ENCODE measurements around the gene ESPNL. TPM values are rescaled to one million over a fixed set of nuclear protein-coding genes. Genes with fewer than 3 reads are reported as not detected.

ESPNL gene
- total and polyA plus RNA-seq, 9 donors: 0.75 to 3.6 (median 2.0) TPM

DNA sequence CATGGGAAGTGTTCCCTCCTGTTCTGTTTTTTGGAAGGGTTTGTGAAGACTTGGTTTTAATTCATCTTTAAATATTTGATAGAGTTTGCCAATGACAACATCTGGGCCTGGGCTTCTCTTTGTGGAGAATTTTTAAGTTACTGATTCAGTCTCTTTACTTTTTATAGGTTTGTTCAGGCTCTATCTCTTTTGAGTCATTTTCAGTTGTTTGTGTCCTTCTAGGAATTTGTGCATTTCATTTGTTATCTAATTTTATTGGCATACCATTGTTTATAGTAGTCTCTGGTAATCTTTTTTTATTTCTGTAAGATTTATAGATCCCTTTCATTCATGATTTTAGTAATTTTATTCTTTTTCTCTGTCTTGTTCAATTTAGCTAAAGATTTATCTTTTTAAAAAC is 24.7 kb upstream of the ESPNL start:
- DNase-seq: no peak
- Histone ChIP-seq H3K36me3 (ENCODE audit: control insufficient read depth, insufficient read depth, low read length) (peaks cover 12% of the 10 kb centered on the region), H3K27ac (ENCODE audit: low read length) (no peak overlapping the region), H3K9me3 (replicated peaks; ENCODE audit: control insufficient read depth, low read depth, low read length) (no peaks in the 10 kb centered on the region), H3K4me3 (ENCODE audit: low read length) (no peak overlapping the region), H3K4me1 (ENCODE audit: control insufficient read depth, insufficient read depth, low read length) (no peaks in the 10 kb centered on the region), H3K27me3 (ENCODE audit: control insufficient read depth, insufficient read depth, low read length) (no peaks in the 10 kb centered on the region)

DNA sequence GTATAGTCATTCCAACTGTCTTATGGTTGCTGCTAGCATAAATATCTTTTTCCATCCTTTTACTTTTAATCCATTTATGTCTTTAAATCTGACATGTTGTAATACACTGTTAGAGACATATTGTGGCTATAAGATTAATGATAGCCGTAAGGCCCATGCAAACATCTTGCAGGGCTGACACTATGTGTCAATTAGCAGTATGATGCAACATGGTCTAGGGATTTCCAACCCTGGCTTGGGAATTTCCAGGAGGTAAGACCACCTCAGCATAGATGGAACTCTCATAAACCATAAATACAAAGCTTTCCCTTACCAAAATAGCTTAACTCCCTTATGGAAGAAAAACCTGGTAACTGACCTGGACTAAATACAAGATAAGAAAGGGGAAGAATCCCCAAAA is 22.8 kb upstream of the ESPNL start:
- Histone ChIP-seq H3K9me3 (replicated peaks; ENCODE audit: control insufficient read depth, low read depth, low read length) (no peaks in the 10 kb centered on the region), H3K4me3 (ENCODE audit: low read length) (no peak overlapping the region), H3K27ac (ENCODE audit: low read length) (no peak overlapping the region), H3K4me1 (ENCODE audit: control insufficient read depth, insufficient read depth, low read length) (no peaks in the 10 kb centered on the region), H3K27me3 (ENCODE audit: control insufficient read depth, insufficient read depth, low read length) (no peaks in the 10 kb centered on the region), H3K36me3 (ENCODE audit: control insufficient read depth, insufficient read depth, low read length) (peaks cover 16% of the 10 kb centered on the region)
- DNase-seq: no peak
- no CpG with 5 or more reads among the region's 1 CpG for WGBS (ENCODE audit: insufficient coverage)

DNA sequence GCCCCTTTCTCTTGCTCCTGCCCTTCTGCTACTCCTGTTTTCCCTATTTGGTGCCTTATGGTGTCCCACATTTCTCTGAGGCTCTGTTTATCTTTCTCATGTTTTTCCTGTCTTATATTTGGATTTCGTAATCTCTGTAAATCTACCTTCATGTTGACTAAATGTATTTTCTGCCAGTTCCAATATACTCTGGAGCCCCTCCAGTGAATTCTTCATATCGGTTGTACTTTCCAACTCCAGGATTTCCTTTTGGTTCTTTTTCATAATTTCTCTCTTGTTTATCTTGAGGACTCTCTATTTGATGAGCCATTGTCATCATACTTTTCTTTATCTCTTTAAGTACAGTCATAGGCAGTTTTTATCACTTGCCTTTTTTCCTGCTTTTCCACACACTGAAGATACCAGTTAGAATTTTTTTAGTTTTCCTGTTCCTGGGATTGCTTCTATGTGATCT is 20.2 kb upstream of the ESPNL start:
- no peak for DNase-seq
- WGBS (ENCODE audit: insufficient coverage): no CpG with 5 or more reads among the region's 2 CpGs
- H3K27ac ChIP-seq (ENCODE audit: low read length): no peak overlapping the region
- no peaks in the 10 kb centered on the region for H3K27me3 ChIP-seq (ENCODE audit: control insufficient read depth, insufficient read depth, low read length)
- no peak overlapping the region for H3K4me3 ChIP-seq (ENCODE audit: low read length)
- H3K9me3 ChIP-seq (replicated peaks; ENCODE audit: control insufficient read depth, low read depth, low read length): no peaks in the 10 kb centered on the region
- no peaks in the 10 kb centered on the region for H3K4me1 ChIP-seq (ENCODE audit: control insufficient read depth, insufficient read depth, low read length)
- peaks cover 28% of the 10 kb centered on the region for H3K36me3 ChIP-seq (ENCODE audit: control insufficient read depth, insufficient read depth, low read length)

- peaks cover 28% of the 10 kb centered on the region for H3K36me3 ChIP-seq (ENCODE audit: control insufficient read depth, insufficient read depth, low read length)
- no peak overlapping the region for H3K27ac ChIP-seq (ENCODE audit: low read length)
- H3K4me3 ChIP-seq (ENCODE audit: low read length): no peak overlapping the region
- H3K27me3 ChIP-seq (ENCODE audit: control insufficient read depth, insufficient read depth, low read length): no peaks in the 10 kb centered on the region
- H3K9me3 ChIP-seq (replicated peaks; ENCODE audit: control insufficient read depth, low read depth, low read length): no peaks in the 10 kb centered on the region
- H3K4me1 ChIP-seq (ENCODE audit: control insufficient read depth, insufficient read depth, low read length): no peaks in the 10 kb centered on the region
- DNase-seq: no peak
- 98% methylated on average over 15 of the region's 15 CpGs for WGBS (ENCODE audit: insufficient coverage)
These were observed 19.6 kb upstream of the ESPNL start for GRCh38 chr2:238080518-238080917.

- peaks cover 28% of the 10 kb centered on the region for H3K36me3 ChIP-seq (ENCODE audit: control insufficient read depth, insufficient read depth, low read length)
- H3K27ac ChIP-seq (ENCODE audit: low read length): no peak overlapping the region
- no peak overlapping the region for H3K4me3 ChIP-seq (ENCODE audit: low read length)
- DNase-seq: no peak
- WGBS (ENCODE audit: insufficient coverage): 94% methylated on average over 6 of the region's 13 CpGs
- no peaks in the 10 kb centered on the region for H3K27me3 ChIP-seq (ENCODE audit: control insufficient read depth, insufficient read depth, low read length)
- H3K4me1 ChIP-seq (ENCODE audit: control insufficient read depth, insufficient read depth, low read length): no peaks in the 10 kb centered on the region
- H3K9me3 ChIP-seq (replicated peaks; ENCODE audit: control insufficient read depth, low read depth, low read length): no peaks in the 10 kb centered on the region
These were observed 19.0 kb upstream of the ESPNL start for GRCh38 chr2:238081150-238081549.

GRCh38 chr2:238081561-238081960 is 18.6 kb upstream of the ESPNL start:
- Histone ChIP-seq H3K9me3 (replicated peaks; ENCODE audit: control insufficient read depth, low read depth, low read length) (no peaks in the 10 kb centered on the region), H3K36me3 (ENCODE audit: control insufficient read depth, insufficient read depth, low read length) (peaks cover 28% of the 10 kb centered on the region), H3K4me3 (ENCODE audit: low read length) (no peak overlapping the region), H3K27ac (ENCODE audit: low read length) (no peak overlapping the region), H3K4me1 (ENCODE audit: control insufficient read depth, insufficient read depth, low read length) (no peaks in the 10 kb centered on the region), H3K27me3 (ENCODE audit: control insufficient read depth, insufficient read depth, low read length) (no peaks in the 10 kb centered on the region)
- WGBS (ENCODE audit: insufficient coverage): 97% methylated on average over 15 of the region's 16 CpGs
- no peak for DNase-seq

DNA sequence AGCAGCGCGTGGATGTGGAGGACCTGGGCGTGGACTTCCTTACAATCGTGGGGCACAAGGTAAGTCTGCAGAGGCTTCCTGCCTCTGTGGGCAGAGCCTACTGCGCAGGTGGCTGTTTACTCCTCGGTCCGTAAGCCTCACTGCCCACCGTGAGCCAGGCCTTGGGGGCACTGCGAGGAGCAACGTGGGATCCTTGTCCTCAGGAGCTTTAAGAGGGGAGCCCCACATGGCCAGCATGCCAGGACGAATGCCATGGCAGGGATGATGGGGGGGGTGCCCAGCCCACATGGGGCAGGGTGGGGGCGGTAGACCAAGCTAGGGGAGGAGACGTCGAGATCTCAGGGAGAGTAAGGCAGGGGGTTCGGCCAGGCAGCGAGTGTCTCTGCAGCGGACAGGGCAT is 18.0 kb upstream of the ESPNL start:
- Histone ChIP-seq H3K4me1 (ENCODE audit: control insufficient read depth, insufficient read depth, low read length) (no peaks in the 10 kb centered on the region), H3K9me3 (replicated peaks; ENCODE audit: control insufficient read depth, low read depth, low read length) (no peaks in the 10 kb centered on the region), H3K27ac (ENCODE audit: low read length) (no peak overlapping the region), H3K4me3 (ENCODE audit: low read length) (no peak overlapping the region), H3K27me3 (ENCODE audit: control insufficient read depth, insufficient read depth, low read length) (no peaks in the 10 kb centered on the region), H3K36me3 (ENCODE audit: control insufficient read depth, insufficient read depth, low read length) (peaks cover 28% of the 10 kb centered on the region)
- 93% methylated on average over 17 of the region's 17 CpGs for WGBS (ENCODE audit: insufficient coverage)
- no peak for DNase-seq

- Histone ChIP-seq H3K4me3 (ENCODE audit: low read length) (no peak overlapping the region), H3K36me3 (ENCODE audit: control insufficient read depth, insufficient read depth, low read length) (peaks cover 28% of the 10 kb centered on the region), H3K9me3 (replicated peaks; ENCODE audit: control insufficient read depth, low read depth, low read length) (no peaks in the 10 kb centered on the region), H3K27me3 (ENCODE audit: control insufficient read depth, insufficient read depth, low read length) (no peaks in the 10 kb centered on the region), H3K27ac (ENCODE audit: low read length) (no peak overlapping the region), H3K4me1 (ENCODE audit: control insufficient read depth, insufficient read depth, low read length) (no peaks in the 10 kb centered on the region)
- 96% methylated on average over 4 of the region's 7 CpGs for WGBS (ENCODE audit: insufficient coverage)
- no peak for DNase-seq
These were observed 17.3 kb upstream of the ESPNL start for GRCh38 chr2:238082827-238083226.

DNA sequence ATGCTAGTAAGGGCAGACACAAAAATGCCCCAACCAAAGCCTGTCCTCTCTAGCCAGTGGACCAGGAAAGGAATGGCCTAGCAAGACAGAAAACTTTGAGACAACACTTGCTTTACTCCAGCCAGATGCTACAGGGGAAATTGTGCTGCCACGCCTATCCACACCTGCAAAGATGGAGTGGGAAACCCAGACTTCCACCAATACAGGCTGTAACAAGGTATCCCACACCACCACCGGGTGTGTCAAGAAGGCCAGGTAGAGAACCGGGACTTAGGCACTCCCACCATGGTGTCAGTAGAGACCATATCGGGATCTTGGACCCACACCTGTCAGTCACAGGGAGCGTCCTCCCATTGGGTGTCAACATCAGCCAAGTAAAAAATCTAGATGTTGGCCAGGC is 16.2 kb upstream of the ESPNL start:
- 88% methylated on average over 4 of the region's 5 CpGs for WGBS (ENCODE audit: insufficient coverage)
- Histone ChIP-seq H3K27me3 (ENCODE audit: control insufficient read depth, insufficient read depth, low read length) (no peaks in the 10 kb centered on the region), H3K4me3 (ENCODE audit: low read length) (no peak overlapping the region), H3K27ac (ENCODE audit: low read length) (no peak overlapping the region), H3K9me3 (replicated peaks; ENCODE audit: control insufficient read depth, low read depth, low read length) (no peaks in the 10 kb centered on the region), H3K36me3 (ENCODE audit: control insufficient read depth, insufficient read depth, low read length) (peaks cover 28% of the 10 kb centered on the region), H3K4me1 (ENCODE audit: control insufficient read depth, insufficient read depth, low read length) (no peaks in the 10 kb centered on the region)
- DNase-seq: no peak

DNA sequence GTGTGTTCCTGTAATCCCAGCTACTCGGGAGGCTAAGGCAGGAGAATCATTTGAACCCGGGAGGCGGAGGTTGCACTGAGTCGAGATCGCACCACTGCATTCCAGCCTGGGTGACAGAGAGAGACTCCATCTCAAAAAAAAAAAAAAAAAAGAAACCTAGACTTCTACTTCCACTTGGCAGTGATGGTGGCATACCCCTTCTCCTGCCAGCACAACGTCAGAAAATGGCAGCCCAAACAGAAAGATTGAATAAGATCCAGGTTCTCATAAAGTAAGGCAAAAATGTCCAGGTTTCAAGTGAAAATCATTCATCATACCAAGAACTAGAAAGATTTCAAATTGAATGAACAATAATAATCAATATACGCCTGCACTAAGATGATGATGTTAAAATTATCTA is 15.4 kb upstream of the ESPNL start:
- 83% methylated on average over 1 of the region's 7 CpGs for WGBS (ENCODE audit: insufficient coverage)
- DNase-seq: no peak
- Histone ChIP-seq H3K36me3 (ENCODE audit: control insufficient read depth, insufficient read depth, low read length) (peaks cover 28% of the 10 kb centered on the region), H3K9me3 (replicated peaks; ENCODE audit: control insufficient read depth, low read depth, low read length) (no peaks in the 10 kb centered on the region), H3K27ac (ENCODE audit: low read length) (no peak overlapping the region), H3K4me1 (ENCODE audit: control insufficient read depth, insufficient read depth, low read length) (no peaks in the 10 kb centered on the region), H3K4me3 (ENCODE audit: low read length) (no peak overlapping the region), H3K27me3 (ENCODE audit: control insufficient read depth, insufficient read depth, low read length) (no peaks in the 10 kb centered on the region)

DNA sequence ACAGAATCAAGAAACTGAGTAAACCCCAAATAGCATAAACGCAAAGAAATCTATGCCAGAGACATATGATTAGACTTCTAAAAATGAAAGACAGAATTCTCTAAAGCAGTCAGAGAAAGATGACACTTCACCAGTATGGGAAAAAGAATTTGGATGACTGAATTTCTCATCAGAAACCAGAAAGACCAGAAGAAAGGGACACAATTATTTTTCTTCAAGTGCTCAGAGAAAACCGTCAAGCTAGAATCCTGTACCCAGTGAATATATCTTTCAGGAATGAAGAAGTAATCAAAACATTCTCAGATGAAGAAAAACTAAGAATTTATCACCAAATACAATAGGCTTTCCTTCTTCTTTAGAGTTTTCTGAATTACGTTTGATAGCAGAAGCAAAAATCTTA is 14.2 kb upstream of the ESPNL start:
- H3K27me3 ChIP-seq (ENCODE audit: control insufficient read depth, insufficient read depth, low read length): no peaks in the 10 kb centered on the region

More for the DNA sequence above, 14.2 kb upstream of the ESPNL start:
- no peak overlapping the region for H3K4me3 ChIP-seq (ENCODE audit: low read length)
- no peaks in the 10 kb centered on the region for H3K4me1 ChIP-seq (ENCODE audit: control insufficient read depth, insufficient read depth, low read length)
- no peaks in the 10 kb centered on the region for H3K9me3 ChIP-seq (replicated peaks; ENCODE audit: control insufficient read depth, low read depth, low read length)
- WGBS (ENCODE audit: insufficient coverage): no CpG with 5 or more reads among the region's 3 CpGs
- no peak overlapping the region for H3K27ac ChIP-seq (ENCODE audit: low read length)
- peak; percentile 25 for DNase-seq
- peaks cover 25% of the 10 kb centered on the region for H3K36me3 ChIP-seq (ENCODE audit: control insufficient read depth, insufficient read depth, low read length)
